HFFc6 (cell line): ENCODE measurements around the gene TAPT1. TPM values are rescaled to one million over a fixed set of nuclear protein-coding genes. Genes with fewer than 3 reads are reported as not detected.

Experiments used
- DNase-seq: peaks from one replicate; pipeline ENCODE4 v3.0.0-alpha.2; 2018
- H3K27ac Mint-ChIP-seq: 2 replicates; pipeline ENCODE4 v1.8.0; 2020; ENCODE audit warnings: mild to moderate bottlenecking, mixed read lengths
- H3K27me3 Mint-ChIP-seq: 2 replicates; pipeline ENCODE4 v1.8.0; 2021; ENCODE audit warnings: mild to moderate bottlenecking, moderate library complexity, mixed read lengths; ENCODE audit not compliant: insufficient read depth
- H3K36me3 Mint-ChIP-seq: 2 replicates; pipeline ENCODE4 v1.8.0; 2021; ENCODE audit warnings: low read depth, mixed read lengths
- H3K4me1 Mint-ChIP-seq: 2 replicates; pipeline ENCODE4 v1.8.0; 2020; ENCODE audit warnings: low read depth, mixed read lengths
- H3K4me3 Mint-ChIP-seq: 2 replicates; pipeline ENCODE4 v1.8.0; 2020; ENCODE audit warnings: mild to moderate bottlenecking, moderate library complexity, mixed read lengths
- H3K9me3 Mint-ChIP-seq: 2 replicates; pipeline ENCODE4 v1.8.0; 2020; ENCODE audit warnings: mild to moderate bottlenecking, mixed read lengths
- CTCF ChIP-seq: fragments of 200-600 bp; sonication (generic); IDR thresholded peaks from 2 replicates; pipeline ENCODE4 v1.5.0; 2021; ENCODE audit warnings: antibody characterized with exemption, mild to moderate bottlenecking
- total RNA-seq, 6 experiments: library from RNA; stranded (reverse); fragmentation: NEBNext Ultra II Directional; extraction: Animal tissue kit (Norgen Biotek cat#: 25700); gene quantifications; 2 replicates in 1 of 6; 3 replicates in 5 of 6; pipeline ENCODE4 v1.2.3, GENCODE V29; 2021

Gene TAPT1
- total RNA-seq, 6 experiments from 2014 or later: 11.8 to 17.9 (median 15.3) TPM

GRCh38 chr4:16268290-16268689 is 42.0 kb upstream of the TAPT1 start:
- no peaks in the 10 kb centered on the region for H3K36me3 Mint-ChIP-seq
- H3K27ac Mint-ChIP-seq: no peak overlapping the region
- no peak for DNase-seq
- H3K27me3 Mint-ChIP-seq: peaks cover 12% of the 10 kb centered on the region
- no peak overlapping the region for H3K4me3 Mint-ChIP-seq
- peaks cover 25% of the 10 kb centered on the region for H3K4me1 Mint-ChIP-seq
- no peaks in the 10 kb centered on the region for H3K9me3 Mint-ChIP-seq
- TF ChIP-seq CTCF: no peak

- Mint-ChIP-seq H3K4me3 (no peak overlapping the region), H3K27ac (no peak overlapping the region), H3K4me1 (peaks cover 25% of the 10 kb centered on the region), H3K27me3 (peaks cover 12% of the 10 kb centered on the region), H3K36me3 (no peaks in the 10 kb centered on the region), H3K9me3 (no peaks in the 10 kb centered on the region)
- no peak for TF ChIP-seq CTCF
- no peak for DNase-seq
These were observed 41.4 kb upstream of the TAPT1 start for GRCh38 chr4:16267639-16268038.

- Mint-ChIP-seq H3K4me1 (peaks cover 17% of the 10 kb centered on the region), H3K4me3 (no peak overlapping the region), H3K36me3 (no peaks in the 10 kb centered on the region), H3K9me3 (no peaks in the 10 kb centered on the region), H3K27me3 (peaks cover 15% of the 10 kb centered on the region), H3K27ac (no peak overlapping the region)
- no peak for DNase-seq
- no peak for TF ChIP-seq CTCF
These were observed 39.5 kb upstream of the TAPT1 start for GRCh38 chr4:16265820-16266219.

- Mint-ChIP-seq H3K27ac (no peak overlapping the region), H3K27me3 (peaks cover 15% of the 10 kb centered on the region), H3K36me3 (no peaks in the 10 kb centered on the region), H3K9me3 (no peaks in the 10 kb centered on the region), H3K4me3 (no peak overlapping the region), H3K4me1 (peaks cover 9% of the 10 kb centered on the region)
- peak; percentile 54 for DNase-seq
- TF ChIP-seq CTCF: peak; percentile 80
These were observed 38.5 kb upstream of the TAPT1 start for GRCh38 chr4:16264798-16265197.

GRCh38 chr4:16263056-16263455 is 36.8 kb upstream of the TAPT1 start:
- Mint-ChIP-seq H3K27me3 (peaks cover 11% of the 10 kb centered on the region), H3K27ac (no peak overlapping the region), H3K4me1 (no peaks in the 10 kb centered on the region), H3K36me3 (no peaks in the 10 kb centered on the region), H3K9me3 (no peaks in the 10 kb centered on the region), H3K4me3 (no peak overlapping the region)
- TF ChIP-seq CTCF: no peak
- DNase-seq: no peak

GRCh38 chr4:16262188-16262587 is 35.9 kb upstream of the TAPT1 start:
- H3K4me1 Mint-ChIP-seq: no peaks in the 10 kb centered on the region
- H3K9me3 Mint-ChIP-seq: no peaks in the 10 kb centered on the region
- no peak overlapping the region for H3K4me3 Mint-ChIP-seq

More at GRCh38 chr4:16262188-16262587, 35.9 kb upstream of the TAPT1 start:
- DNase-seq: no peak
- no peak for TF ChIP-seq CTCF
- peaks cover 14% of the 10 kb centered on the region for H3K27me3 Mint-ChIP-seq
- H3K27ac Mint-ChIP-seq: no peak overlapping the region
- H3K36me3 Mint-ChIP-seq: no peaks in the 10 kb centered on the region
